Measurements from ENCODE around the gene ESRRA.
A peak's percentile ranks its signal among the peaks of the same experiment; 100 is the strongest.

ESRRA gene

GRCh38 chr11:64305075-64305690 is at the start of gene ESRRA:
Gene ESRRA, plus strand, starts transcription at chr11:64305524. Its CDS starts 1,656 bp downstream, at chr11:64307180.
- peak; percentile 99 for DNase-seq (ENCODE audit: low spot score)

DNA sequence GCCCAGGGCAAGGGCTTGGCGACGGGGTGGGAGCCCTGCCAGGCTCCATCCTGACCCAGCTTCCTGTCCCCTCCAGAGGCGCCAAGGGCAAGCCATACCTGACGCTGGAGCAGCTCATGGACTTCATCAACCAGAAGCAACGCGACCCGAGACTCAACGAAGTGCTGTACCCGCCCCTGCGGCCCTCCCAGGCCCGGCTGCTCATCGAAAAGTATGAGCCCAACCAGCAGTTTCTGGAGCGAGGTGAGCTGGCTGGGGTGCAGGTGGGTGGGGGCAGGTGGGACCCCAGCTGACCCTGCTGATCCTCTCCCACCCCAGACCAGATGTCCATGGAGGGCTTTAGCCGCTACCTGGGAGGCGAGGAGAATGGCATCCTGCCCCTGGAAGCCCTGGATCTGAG is 49.0 kb upstream of the ESRRA start:
- DNase-seq (ENCODE audit: low spot score), result no peak

DNA sequence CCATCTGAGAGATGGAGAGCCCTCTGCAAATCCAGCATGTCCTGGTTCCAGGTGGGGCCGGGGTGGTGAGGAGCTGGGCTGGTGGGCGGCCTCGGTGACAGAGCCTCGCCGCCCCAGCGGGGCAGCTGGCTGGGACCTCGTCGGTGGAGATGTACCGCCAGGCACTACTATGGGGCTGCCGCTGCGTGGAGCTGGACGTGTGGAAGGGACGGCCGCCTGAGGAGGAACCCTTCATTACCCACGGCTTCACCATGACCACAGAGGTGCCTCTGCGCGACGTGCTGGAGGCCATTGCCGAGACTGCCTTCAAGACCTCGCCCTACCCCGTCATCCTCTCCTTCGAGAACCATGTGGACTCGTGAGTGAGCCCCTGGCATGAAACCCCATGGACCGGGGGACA is 47.0 kb upstream of the ESRRA start:
- no peak for DNase-seq (ENCODE audit: low spot score)

GRCh38 chr11:64258946-64259532 is 46.3 kb upstream of the ESRRA start:
- DNase-seq (ENCODE audit: low spot score), result no peak

GRCh38 chr11:64259533-64260067 is 45.7 kb upstream of the ESRRA start:
- DNase-seq (ENCODE audit: low spot score), result no peak

- DNase-seq (ENCODE audit: low spot score), result no peak
These were observed 45.1 kb upstream of the ESRRA start for GRCh38 chr11:64260147-64260708.

- DNase-seq (ENCODE audit: low spot score), result no peak
These were observed 43.7 kb upstream of the ESRRA start for GRCh38 chr11:64261556-64262080.

- DNase-seq (ENCODE audit: low spot score), result no peak
These were observed 42.9 kb upstream of the ESRRA start for GRCh38 chr11:64262271-64263002.

- no peak for DNase-seq (ENCODE audit: low spot score)
These were observed 42.0 kb upstream of the ESRRA start for GRCh38 chr11:64263021-64263946.

- DNase-seq (ENCODE audit: low spot score), result no peak
These were observed 41.4 kb upstream of the ESRRA start for GRCh38 chr11:64263947-64264317.

- no peak for DNase-seq (ENCODE audit: low spot score)
These were observed 40.9 kb upstream of the ESRRA start for GRCh38 chr11:64264371-64264852.

DNA sequence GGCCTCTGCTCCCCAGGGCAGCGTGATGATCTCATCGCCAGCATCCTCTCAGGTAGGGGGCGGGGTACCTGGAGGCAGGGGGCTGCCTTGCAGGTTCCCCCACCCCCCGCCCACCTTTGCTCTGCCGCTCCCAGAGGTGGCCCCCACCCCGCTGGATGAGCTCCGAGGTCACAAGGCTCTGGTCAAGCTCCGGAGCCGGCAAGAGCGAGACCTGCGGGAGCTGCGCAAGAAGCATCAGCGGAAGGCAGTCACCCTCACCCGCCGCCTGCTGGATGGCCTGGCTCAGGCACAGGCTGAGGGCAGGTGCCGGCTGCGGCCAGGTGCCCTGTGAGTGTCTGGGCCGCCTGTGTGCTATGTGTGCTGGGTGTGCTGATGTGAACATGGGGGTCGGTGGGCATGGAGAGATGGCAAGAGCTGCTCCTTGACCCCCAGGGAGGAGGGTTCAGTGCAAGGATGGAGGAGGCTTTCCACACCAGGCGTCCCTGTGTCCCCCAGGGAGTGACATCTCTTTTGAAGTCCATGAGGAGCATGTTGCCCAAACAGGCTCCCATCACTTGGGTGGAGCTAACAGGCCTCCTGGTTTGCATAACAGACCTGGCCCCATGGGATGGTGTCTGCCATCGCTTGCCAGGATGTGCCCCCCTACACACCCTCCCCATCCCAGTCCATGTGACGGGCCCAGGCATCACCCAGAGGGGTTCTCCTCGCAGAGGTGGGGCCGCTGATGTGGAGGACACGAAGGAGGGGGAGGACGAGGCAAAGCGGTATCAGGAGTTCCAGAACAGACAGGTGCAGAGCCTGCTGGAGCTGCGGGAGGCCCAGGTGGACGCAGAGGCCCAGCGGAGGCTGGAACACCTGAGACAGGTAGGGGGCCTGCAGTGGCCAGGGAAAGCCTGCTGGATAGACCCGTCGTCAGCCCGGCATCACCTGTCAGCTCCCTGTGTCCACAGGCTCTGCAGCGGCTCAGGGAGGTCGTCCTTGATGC is 39.9 kb upstream of the ESRRA start:
- DNase-seq (ENCODE audit: low spot score), result no peak

DNA sequence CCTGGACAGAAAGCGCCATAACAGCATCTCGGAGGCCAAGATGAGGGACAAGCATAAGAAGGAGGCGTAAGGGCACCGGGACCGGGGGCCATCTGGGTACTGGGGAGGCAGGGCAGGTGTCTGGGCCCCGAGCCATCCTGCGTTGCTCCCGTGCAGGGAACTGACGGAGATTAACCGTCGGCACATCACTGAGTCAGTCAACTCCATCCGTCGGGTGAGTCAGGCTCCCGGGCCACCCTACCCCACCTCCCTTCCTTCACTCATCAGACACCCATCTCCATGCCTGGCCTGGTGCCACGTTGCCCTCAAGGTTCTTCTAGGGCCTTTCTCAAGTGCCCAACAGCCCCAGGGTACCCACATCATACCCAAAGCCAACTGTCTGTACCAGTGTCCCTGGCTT is 39.0 kb upstream of the ESRRA start:
- DNase-seq (ENCODE audit: low spot score), result no peak

DNA sequence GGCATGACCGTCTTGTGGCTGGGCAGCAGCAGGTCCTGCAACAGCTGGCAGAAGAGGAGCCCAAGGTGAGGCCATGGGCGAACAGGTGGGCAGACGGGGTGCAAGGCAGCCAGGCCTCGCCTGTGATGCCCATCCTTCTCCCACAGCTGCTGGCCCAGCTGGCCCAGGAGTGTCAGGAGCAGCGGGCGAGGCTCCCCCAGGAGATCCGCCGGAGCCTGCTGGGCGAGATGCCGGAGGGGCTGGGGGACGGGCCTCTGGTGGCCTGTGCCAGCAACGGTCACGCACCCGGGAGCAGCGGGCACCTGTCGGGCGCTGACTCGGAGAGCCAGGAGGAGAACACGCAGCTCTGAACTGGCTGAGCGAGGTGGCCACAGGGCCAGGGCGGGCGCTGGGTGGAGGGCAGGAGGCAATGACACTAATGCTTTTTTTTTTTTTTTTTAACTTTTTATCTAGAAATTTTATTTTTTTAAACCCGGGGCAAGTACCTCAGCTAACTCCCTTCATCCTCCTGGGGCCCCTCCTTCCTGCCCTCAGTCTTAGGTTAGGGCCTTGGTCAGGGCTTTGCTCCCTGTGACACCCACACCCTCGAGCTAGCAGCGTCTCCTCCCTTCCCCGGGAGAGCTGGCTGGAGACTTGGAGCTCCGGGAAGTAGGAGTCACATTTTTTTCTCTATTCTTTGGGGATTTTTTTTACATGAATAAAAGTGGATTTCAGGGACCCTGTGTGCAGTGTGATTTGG is 37.9 kb upstream of the ESRRA start:
- no peak for DNase-seq (ENCODE audit: low spot score)

GRCh38 chr11:64268025-64268892 is 37.1 kb upstream of the ESRRA start:
- DNase-seq (ENCODE audit: low spot score), result no peak

DNA sequence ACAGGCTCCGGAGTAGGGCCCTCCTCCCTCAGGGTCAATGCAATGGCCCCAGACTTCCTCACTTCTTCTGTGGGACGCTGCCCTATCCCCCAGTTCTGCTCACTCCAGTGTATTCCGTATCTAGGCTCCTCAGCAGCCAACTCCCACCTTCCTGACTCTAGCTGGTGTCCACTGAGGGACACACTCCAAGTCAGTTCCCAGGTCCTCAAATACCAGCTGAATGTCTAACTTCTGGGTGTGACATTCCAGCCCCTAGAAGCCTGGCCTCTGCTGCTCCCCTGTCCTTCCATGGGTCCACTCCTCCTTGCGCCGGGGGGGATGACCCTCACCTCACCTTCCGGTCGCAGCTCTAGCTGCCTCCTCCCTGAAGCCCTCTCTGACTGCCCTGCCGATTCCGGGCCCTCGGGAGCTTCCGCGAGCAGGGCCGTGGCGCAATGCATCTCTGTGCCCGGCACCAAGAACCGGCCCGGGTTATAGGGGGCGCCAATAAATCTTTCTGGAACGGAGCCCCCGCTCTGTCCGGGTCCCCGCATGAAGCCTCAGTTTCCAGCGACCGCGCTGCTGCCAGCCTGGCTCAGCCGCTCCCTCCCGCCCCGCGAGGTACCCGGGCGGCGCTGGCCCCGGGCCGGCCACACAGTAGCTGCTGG is 36.3 kb upstream of the ESRRA start:
- DNase-seq (ENCODE audit: low spot score), result no peak

- DNase-seq (ENCODE audit: low spot score), result peak; percentile 100
These were observed 35.6 kb upstream of the ESRRA start for GRCh38 chr11:64269540-64270220.

All from putamen (tissue), 1 donor.